ENCODE data around the gene MLANA. TPM values are rescaled to one million over a fixed set of nuclear protein-coding genes. Genes with fewer than 3 reads are reported as not detected.

The MLANA gene
- total RNA-seq, 2 experiments from 2014 or later = not detected

GRCh38 chr9:5846501-5846921 is 44.2 kb upstream of the MLANA start:
- Histone ChIP-seq H3K4me1 (ENCODE audit: insufficient read depth, low read length) (peaks cover 56% of the 10 kb centered on the region), H3K27ac (ENCODE audit: low read depth in 1 of 2, low read length in 2 of 2) (no peak overlapping the region), H3K27me3 (ENCODE audit: control insufficient read depth in 1 of 2, insufficient read depth in 2 of 2, low read length in 2 of 2) (no peaks in the 10 kb centered on the region), H3K4me3 (ENCODE audit: low read length) (no peak overlapping the region), H3K9me3 (ENCODE audit: control insufficient read depth in 1 of 2, insufficient read depth in 1 of 2, low read length in 2 of 2) (no peaks in the 10 kb centered on the region), H3K36me3 (ENCODE audit: insufficient read depth, low read length) (no peaks in the 10 kb centered on the region)
- H3K4me3 Mint-ChIP-seq = no peak overlapping the region
- H3K4me1 Mint-ChIP-seq (ENCODE audit: low read depth) = peaks cover 63% of the 10 kb centered on the region
- no peak for TF ChIP-seq CTCF (IDR thresholded peaks at IDR 0.05)
- CTCF ChIA-PET = interaction anchor here (1.2 kb wide), 1 partner anchor 14 kb away, joined by 7 read pairs; the partner anchor contains the start of gene ERMP1
- no peaks in the 10 kb centered on the region for H3K27me3 Mint-ChIP-seq
- ATAC-seq (ENCODE audit: poor library complexity) (no peak), DNase-seq (no peak)
- POLR2A ChIA-PET = interaction anchor here (1.3 kb wide), 1 partner anchor 14 kb away, joined by 4 read pairs; the partner anchor contains the start of gene ERMP1
- H3K36me3 Mint-ChIP-seq (ENCODE audit: low read depth) = no peaks in the 10 kb centered on the region
- intact Hi-C loops (cut with DNase I, micrococcal nuclease) = no loop called here
- H3K9me3 Mint-ChIP-seq = no peaks in the 10 kb centered on the region
- no peak overlapping the region for H3K27ac Mint-ChIP-seq

- Histone ChIP-seq H3K27me3 (ENCODE audit: control insufficient read depth in 1 of 2, insufficient read depth in 2 of 2, low read length in 2 of 2) (no peaks in the 10 kb centered on the region), H3K36me3 (ENCODE audit: insufficient read depth, low read length) (no peaks in the 10 kb centered on the region), H3K27ac (ENCODE audit: low read depth in 1 of 2, low read length in 2 of 2) (no peak overlapping the region), H3K4me3 (ENCODE audit: low read length) (no peak overlapping the region), H3K9me3 (ENCODE audit: control insufficient read depth in 1 of 2, insufficient read depth in 1 of 2, low read length in 2 of 2) (no peaks in the 10 kb centered on the region), H3K4me1 (ENCODE audit: insufficient read depth, low read length) (peaks cover 45% of the 10 kb centered on the region)
- intact Hi-C loops (cut with DNase I, micrococcal nuclease) = no loop called here
- ChIA-PET POLR2A (no interaction called here), CTCF (interaction anchor here (1.3 kb wide), 1 partner anchor 15 kb away, joined by 7 read pairs; the partner anchor contains the start of gene ERMP1)
- Mint-ChIP-seq H3K4me3 (no peak overlapping the region), H3K4me1 (ENCODE audit: low read depth) (peaks cover 56% of the 10 kb centered on the region), H3K27me3 (no peaks in the 10 kb centered on the region), H3K36me3 (ENCODE audit: low read depth) (no peaks in the 10 kb centered on the region), H3K9me3 (no peaks in the 10 kb centered on the region), H3K27ac (no peak overlapping the region)
- no peak for TF ChIP-seq CTCF (IDR thresholded peaks at IDR 0.05)
- no peak for ATAC-seq (ENCODE audit: poor library complexity)
- no peak for DNase-seq
Observed at GRCh38 chr9:5848372-5848882, 42.3 kb upstream of the MLANA start.

GRCh38 chr9:5850724-5851122 is 40.0 kb upstream of the MLANA start:
- H3K27ac Mint-ChIP-seq = peak overlapping the region; percentile 65
- Histone ChIP-seq H3K27me3 (ENCODE audit: control insufficient read depth in 1 of 2, insufficient read depth in 2 of 2, low read length in 2 of 2) (no peaks in the 10 kb centered on the region), H3K36me3 (ENCODE audit: insufficient read depth, low read length) (no peaks in the 10 kb centered on the region), H3K4me3 (ENCODE audit: low read length) (no peak overlapping the region), H3K27ac (ENCODE audit: low read depth in 1 of 2, low read length in 2 of 2) (no peak overlapping the region), H3K9me3 (ENCODE audit: control insufficient read depth in 1 of 2, insufficient read depth in 1 of 2, low read length in 2 of 2) (no peaks in the 10 kb centered on the region), H3K4me1 (ENCODE audit: insufficient read depth, low read length) (peaks cover 25% of the 10 kb centered on the region)
- H3K4me1 Mint-ChIP-seq (ENCODE audit: low read depth) = peaks cover 37% of the 10 kb centered on the region
- ATAC-seq (ENCODE audit: poor library complexity) (no peak), DNase-seq (no peak)
- H3K36me3 Mint-ChIP-seq (ENCODE audit: low read depth) = peaks cover 1% of the 10 kb centered on the region
- TF ChIP-seq CTCF (IDR thresholded peaks at IDR 0.05) = no peak
- H3K4me3 Mint-ChIP-seq = no peak overlapping the region
- no peaks in the 10 kb centered on the region for H3K27me3 Mint-ChIP-seq
- no peaks in the 10 kb centered on the region for H3K9me3 Mint-ChIP-seq
- CTCF ChIA-PET = interaction anchor here (0.9 to 5.8 kb wide), 2 partner anchors 18 to 35 kb away, joined by 3 to 34 read pairs; partner anchors contain the start of gene ERMP1
- POLR2A ChIA-PET = no interaction called here
- intact Hi-C loops (cut with DNase I, micrococcal nuclease) = no loop called here
